Right ventricle myocardium inferior (tissue), 1 donor: ENCODE data around the gene HAUS6. TPM values are rescaled to one million over a fixed set of nuclear protein-coding genes. Genes with fewer than 3 reads are reported as not detected.
"Not testable (repeated sequence)": the region's sequence is repeated elsewhere in the genome, so short reads cannot be mapped to it uniquely, and the experiment has no call there.

Experiments used
- ATAC-seq: fragments of 200-7000 bp; cut with Tn5 transposase; one replicate; pipeline ENCODE4 v1.9.1; 2020; ENCODE audit warnings: mild to moderate bottlenecking, moderate library complexity
- DNase-seq: peaks from one replicate; pipeline ENCODE4 v3.0.0; 2021; ENCODE audit errors: missing footprints
- intact Hi-C: fragments of 100-400 bp; cut with DNase I; formaldehyde crosslinking; loops from one replicate; pipeline ENCODE4 v1.11.0; 2022
- total RNA-seq: library from RNA; stranded (reverse); fragmentation: NEBNext Ultra II Directional; extraction: Animal tissue kit (Norgen Biotek cat#: 25700); gene quantifications from one replicate; pipeline ENCODE4 v1.2.1, GENCODE V29; 2021
- donor health status: DM: no; HTN: yes; CAD: no; lungs with severe emphysema.

The HAUS6 gene
- total RNA-seq, 1 donor from 2014 or later, result 6.0 TPM

DNA sequence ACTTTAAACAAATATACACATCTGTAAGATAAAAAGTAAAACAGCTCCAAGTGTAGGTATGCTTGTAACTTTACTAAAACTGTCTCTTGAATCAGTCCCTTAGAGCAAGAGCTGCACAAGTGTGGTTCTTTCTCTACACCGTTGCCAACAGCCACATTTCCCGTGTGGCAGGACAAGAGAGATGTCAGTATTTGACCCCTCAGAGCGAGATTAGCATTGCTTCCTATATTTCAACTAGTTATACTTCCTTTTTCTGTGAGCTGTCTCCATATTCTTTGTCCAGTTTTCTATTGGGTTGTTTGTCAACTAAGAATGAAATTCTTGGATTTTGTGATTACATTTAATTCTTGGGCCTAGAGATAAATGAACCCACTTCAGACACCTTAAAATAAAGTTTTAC, 16.5 kb upstream of the HAUS6 start:
- no peak for ATAC-seq
- intact Hi-C loops, result no loop called here

GRCh38 chr9:19117039-19117716, 14.5 kb upstream of the HAUS6 start:
- intact Hi-C loops, result no loop called here
- DNase-seq, result no peak
- no peak for ATAC-seq

More for the DNA sequence above, 16.5 kb upstream of the HAUS6 start:
- no peak for DNase-seq

- ATAC-seq (peak; percentile 87), DNase-seq (peak; percentile 76)
- intact Hi-C loops, result no loop called here
Measured at GRCh38 chr9:19116107-19116790, 13.5 kb upstream of the HAUS6 start.

DNA sequence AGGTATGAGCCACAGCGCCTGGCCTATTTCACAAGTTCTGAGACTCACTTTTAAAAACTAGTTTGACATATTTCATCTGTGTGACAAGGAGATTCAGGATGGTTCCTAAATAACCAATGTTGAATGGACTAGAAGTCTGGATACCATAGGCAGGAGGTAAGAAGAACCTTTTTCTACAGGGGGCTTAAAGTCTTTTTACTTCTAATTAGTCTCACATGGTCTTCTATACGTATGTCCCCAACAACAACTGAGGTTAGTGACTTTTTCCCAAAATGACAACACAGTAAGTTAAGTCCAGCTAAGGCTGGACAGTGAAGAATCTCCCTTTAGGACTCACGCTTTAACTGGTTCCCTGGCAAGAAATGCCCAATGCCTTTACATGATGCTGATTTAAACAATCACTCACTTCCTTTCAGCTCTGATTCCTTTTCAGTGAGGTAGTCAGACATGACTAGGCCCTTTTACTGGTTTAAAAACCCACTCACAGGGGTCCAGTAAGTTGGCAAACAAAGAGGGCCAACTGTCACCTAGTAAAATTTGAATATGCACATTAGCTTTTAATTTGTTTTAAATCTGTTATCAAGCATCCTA, 12.1 kb upstream of the HAUS6 start:
- ATAC-seq, result no peak
- DNase-seq, result no peak
- intact Hi-C loops, result no loop called here

DNA sequence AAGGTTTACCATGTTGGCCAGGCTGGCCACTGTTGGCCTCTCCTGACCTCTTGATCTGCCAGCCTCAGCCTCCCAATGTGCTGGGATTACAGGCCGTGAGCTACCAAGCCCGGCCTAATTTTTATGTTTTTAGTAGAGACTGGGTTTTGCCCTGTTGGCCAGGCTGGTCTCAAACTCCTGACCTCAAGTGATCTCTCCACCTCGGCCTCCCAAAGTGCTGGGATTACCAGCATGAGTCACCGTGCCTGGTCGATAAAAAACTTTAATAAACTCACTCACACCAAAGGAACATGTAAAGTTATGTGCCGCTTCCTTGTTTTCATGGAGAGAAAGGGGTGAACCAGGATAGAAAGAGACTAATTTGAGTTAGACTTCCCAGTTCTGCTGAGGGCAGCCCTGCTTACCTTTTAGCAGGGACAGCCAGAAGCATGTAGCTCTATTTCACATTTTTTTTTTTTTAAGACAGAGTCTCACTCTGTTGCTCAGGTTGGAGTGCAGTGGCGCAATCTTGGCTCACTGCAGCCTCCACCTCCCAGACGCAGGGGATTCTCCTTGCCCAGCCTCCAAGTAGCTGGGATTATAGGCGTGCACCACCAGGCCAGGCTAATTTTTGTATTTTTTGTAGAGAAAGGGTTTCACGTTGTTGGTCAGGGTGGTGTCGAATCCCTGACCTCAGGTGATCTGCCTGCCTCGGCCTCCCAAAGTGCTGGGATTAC, 11.4 kb upstream of the HAUS6 start:
- intact Hi-C loops, result no loop called here
- ATAC-seq (no peak), DNase-seq (no peak)

GRCh38 chr9:19113064-19113611, 10.4 kb upstream of the HAUS6 start:
- ATAC-seq, DNase-seq, intact Hi-C loops: not testable (repeated sequence)

GRCh38 chr9:19108038-19108437, 5.3 kb upstream of the HAUS6 start:
- intact Hi-C loops, result loop anchor here (10.0 kb wide), 1 partner anchor 347 kb away; no protein-coding TSS in a partner anchor
- no peak for ATAC-seq
- DNase-seq, result no peak

DNA sequence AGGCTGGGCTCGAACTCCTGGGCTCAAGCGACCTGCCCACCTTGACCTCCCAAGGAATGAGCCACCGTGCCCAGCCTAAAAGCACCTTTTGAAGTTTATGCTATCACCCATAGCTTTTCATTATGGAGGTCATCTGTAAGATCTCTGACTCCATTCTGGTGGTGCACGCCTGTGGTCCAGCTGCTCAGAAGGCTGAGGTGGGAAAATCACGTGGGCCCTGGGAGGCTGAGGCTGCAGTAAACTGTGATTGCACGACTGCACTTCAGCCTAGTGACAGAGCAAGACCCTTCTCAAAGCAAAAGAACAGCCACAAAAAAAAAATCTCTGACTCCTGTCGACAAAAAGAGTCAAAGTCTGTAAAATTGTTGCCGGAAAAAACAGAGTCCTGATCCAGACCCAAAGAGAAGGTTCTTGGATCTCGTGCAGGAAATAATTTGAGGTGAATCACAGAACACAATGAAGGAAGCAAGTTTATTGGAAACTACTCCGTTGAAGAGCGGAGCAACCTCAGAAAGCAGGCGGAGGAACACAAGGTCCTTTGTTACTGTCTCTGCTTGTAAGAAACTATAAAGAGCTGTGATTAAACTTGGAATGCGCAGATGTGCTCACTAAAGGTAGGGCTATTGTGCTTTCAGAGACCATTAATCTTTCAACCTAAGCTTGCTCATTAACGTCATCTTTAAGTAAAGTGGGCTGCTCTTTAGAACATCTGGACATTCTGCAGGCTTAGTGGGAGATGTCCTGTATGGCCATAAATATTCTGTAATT, 2.0 kb upstream of the HAUS6 start:
- ATAC-seq (no peak), DNase-seq (no peak)
- intact Hi-C loops, result loop anchor here (10.0 kb wide), 1 partner anchor 350 kb away; no protein-coding TSS in a partner anchor

DNA sequence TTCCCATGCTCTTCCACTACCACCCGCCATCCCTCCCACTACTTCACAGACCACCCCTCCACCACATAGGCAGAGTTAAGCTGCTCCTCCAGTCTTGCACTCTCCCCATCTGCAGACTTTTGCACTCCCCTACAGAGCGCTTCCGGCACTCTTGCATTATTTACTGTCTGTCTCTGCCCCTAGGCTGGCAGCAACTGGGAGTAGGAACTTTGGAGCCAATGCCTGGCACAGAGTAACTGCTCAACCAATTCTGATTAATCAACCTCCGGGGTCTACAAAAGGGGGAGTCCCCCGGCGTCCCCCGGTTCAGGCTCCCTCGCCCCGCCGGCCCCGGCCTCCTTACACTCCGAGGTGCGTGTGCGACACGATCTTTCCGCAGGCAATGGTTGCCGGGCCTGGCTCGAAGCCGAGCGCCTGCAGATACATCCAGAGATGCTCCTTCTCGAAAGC, 498 bp downstream of the HAUS6 start:
- intact Hi-C loops, result loop anchor here (2.0 to 10.0 kb wide), 2 partner anchors 73 to 353 kb away; no protein-coding TSS in a partner anchor
- DNase-seq (peak; percentile 80), ATAC-seq (peak; percentile 12)

GRCh38 chr9:19101203-19101602, 1.5 kb downstream of the HAUS6 start:
- intact Hi-C loops, result loop anchor here (10.0 kb wide), 1 partner anchor 354 kb away; no protein-coding TSS in a partner anchor
- DNase-seq (no peak), ATAC-seq (no peak)

DNA sequence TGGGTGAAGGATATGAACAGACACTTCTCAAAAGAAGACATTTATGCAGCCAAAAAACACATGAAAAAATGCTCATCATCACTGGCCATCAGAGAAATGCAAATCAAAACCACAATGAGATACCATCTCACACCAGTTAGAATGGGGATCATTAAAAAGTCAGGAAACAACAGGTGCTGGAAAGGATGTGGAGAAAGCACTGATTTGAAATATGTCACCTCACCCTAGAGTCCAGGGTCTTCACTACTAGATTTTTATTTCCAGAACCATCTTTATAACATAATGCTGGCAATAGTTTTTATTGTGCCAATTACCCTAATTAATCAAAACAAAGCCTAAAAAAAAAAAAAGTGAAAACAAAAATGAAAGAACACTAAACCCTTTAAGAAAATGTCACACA, 5.3 kb downstream of the HAUS6 start:
- ATAC-seq, intact Hi-C loops, DNase-seq: not testable (repeated sequence)

- DNase-seq, result no peak
- ATAC-seq, result no peak
- intact Hi-C loops, result loop anchor here (10.0 kb wide), 1 partner anchor 287 kb away; no protein-coding TSS in a partner anchor
Measured at GRCh38 chr9:19087106-19088000, 15.4 kb downstream of the HAUS6 start.

DNA sequence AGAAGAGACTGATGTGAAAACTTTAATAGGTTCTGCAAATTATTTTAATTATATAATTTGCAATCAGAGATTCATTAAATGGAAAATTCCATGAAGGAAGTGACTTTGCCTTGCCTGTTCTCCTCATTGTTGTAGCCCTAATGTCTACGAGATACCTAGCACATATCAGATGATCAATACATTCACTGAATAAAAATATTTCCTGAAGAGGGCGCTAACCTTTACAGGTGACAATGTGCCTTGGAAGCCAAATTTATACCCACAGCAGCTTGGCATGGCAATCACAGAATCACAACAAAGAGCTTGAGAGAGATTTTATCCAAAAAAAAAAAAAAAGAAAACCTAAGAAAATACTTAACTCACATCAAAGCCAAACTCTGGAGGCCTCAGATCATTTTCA, 17.4 kb downstream of the HAUS6 start:
- intact Hi-C loops, result loop anchor here (10.0 kb wide), 1 partner anchor 290 kb away; no protein-coding TSS in a partner anchor
- DNase-seq (no peak), ATAC-seq (no peak)

GRCh38 chr9:19074836-19075235, 27.9 kb downstream of the HAUS6 start:
- intact Hi-C loops, result no loop called here
- ATAC-seq (no peak), DNase-seq (no peak)

DNA sequence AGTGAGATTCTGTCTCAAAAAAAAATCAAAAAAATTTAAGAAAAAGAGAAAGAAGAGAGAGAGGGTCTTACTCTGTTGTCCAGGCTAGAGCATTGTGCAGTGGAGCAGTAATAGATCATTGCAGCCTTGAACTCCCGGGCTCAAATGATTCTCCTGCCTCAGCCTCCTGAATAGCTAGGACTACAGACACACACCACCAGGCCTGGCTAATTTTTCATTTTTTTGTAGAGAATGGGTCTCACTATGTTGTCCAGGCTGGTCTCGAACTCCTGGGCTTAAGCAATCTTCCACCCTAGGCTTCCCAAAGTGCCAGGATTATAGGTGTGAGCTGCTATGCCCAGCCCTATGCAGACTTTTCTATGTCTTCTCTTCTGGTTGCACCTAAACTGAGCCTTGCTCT, 28.5 kb downstream of the HAUS6 start:
- ATAC-seq, result no peak
- intact Hi-C loops, result no loop called here
- DNase-seq, result no peak

DNA sequence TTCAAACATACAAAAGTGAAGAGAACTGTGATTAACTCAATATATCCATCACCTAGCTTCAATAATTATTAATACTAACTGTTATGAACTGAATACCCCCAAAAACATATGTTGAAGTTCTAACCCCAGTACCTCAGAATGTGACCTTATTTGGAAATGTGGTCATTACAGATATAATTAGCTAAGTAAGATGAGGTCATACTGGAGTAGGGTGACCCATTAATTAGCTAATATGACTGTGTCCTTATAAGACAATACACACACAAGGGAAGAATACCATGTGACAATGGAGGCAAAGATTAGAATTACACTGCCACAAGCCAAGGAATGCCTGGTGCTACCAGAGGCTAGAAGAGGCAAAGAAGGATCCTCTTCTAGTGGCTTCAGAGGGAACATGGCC, 45.7 kb downstream of the HAUS6 start:
- ATAC-seq (no peak), DNase-seq (no peak)
- intact Hi-C loops, result no loop called here
